ENCODE results near the gene KDELR1. TPM values are rescaled to one million over a fixed set of nuclear protein-coding genes. Genes with fewer than 3 reads are reported as not detected.
A peak's percentile ranks its signal among the peaks of the same experiment; 100 is the strongest.

Gene KDELR1
- total and polyA plus RNA-seq, 2 of the 13 experiments (the other 11 are each of a cell fraction or from before 2014, with no cell fraction given), result 134 to 185 TPM

- TF ChIP-seq MBD4 (IDR thresholded peaks at IDR 0.05; ENCODE audit: borderline replicate concordance, low read length), result no peak
- peak; percentile 73 for TF ChIP-seq ZFX (CRISPR knock-in tag; IDR thresholded peaks at IDR 0.05; ENCODE audit: low read depth)
- 0 out of 2 replicates have a peak, but pooled peaks have one; percentile 17 for TF ChIP-seq CBFB (CRISPR knock-in tag; IDR thresholded peaks at IDR 0.05)
- TF ChIP-seq STAG1 (CRISPR knock-in tag; IDR thresholded peaks at IDR 0.05), result peak; percentile 1; the same call in 1 of the 2 replicates
- no peak for TF ChIP-seq SOX6 (IDR thresholded peaks at IDR 0.05)
- 0 out of 2 replicates have a peak, but pooled peaks have one; percentile 23 for TF ChIP-seq SOX6 (CRISPR knock-in tag; IDR thresholded peaks at IDR 0.05)
- no peak for TF ChIP-seq PRDM4 (CRISPR knock-in tag; IDR thresholded peaks at IDR 0.05; ENCODE audit: borderline replicate concordance)
- TF ChIP-seq RELA (CRISPR knock-in tag; IDR thresholded peaks at IDR 0.05), result no peak
- TF ChIP-seq ZBTB26 (CRISPR knock-in tag; IDR thresholded peaks at IDR 0.05; ENCODE audit: borderline replicate concordance), result no peak
- peak; percentile 31 to 52; a peak in 2 of 4 replicates for TF ChIP-seq POLR2A (IDR thresholded peaks at IDR 0.05; ENCODE audit: insufficient read depth in 1 of 2, low read depth in 2 of 2, low read length in 2 of 2)
- no peak for TF ChIP-seq ZEB1 (IDR thresholded peaks at IDR 0.05; ENCODE audit: insufficient replicate concordance, low read depth)
- TF ChIP-seq ZNF781 (CRISPR knock-in tag; IDR thresholded peaks at IDR 0.05; ENCODE audit: borderline replicate concordance, not compliant biosample characterization), result no peak
- TF ChIP-seq ZNF782 (CRISPR knock-in tag; IDR thresholded peaks at IDR 0.05; ENCODE audit: borderline replicate concordance), result no peak
- no peak for TF ChIP-seq MTF2 (CRISPR knock-in tag; IDR thresholded peaks at IDR 0.05; ENCODE audit: borderline replicate concordance)
- TF ChIP-seq TRIM22 (IDR thresholded peaks at IDR 0.05), result no peak
- no peak for TF ChIP-seq MZF1 (CRISPR knock-in tag; IDR thresholded peaks at IDR 0.05; ENCODE audit: borderline replicate concordance)
- TF ChIP-seq ZNF674 (CRISPR knock-in tag; IDR thresholded peaks at IDR 0.05; ENCODE audit: low read depth), result no peak
- TF ChIP-seq PAWR (CRISPR knock-in tag; IDR thresholded peaks at IDR 0.05; ENCODE audit: borderline replicate concordance), result no peak
- 0 out of 2 replicates have a peak, but pooled peaks have one; percentile 42 for TF ChIP-seq ZIK1 (CRISPR knock-in tag; IDR thresholded peaks at IDR 0.05; ENCODE audit: borderline replicate concordance, low read depth)
- TF ChIP-seq MAFF (IDR thresholded peaks at IDR 0.05; ENCODE audit: low read depth, low read length), result no peak
- TF ChIP-seq KLF15 (CRISPR knock-in tag; IDR thresholded peaks at IDR 0.05; ENCODE audit: borderline replicate concordance), result no peak
- no peak for TF ChIP-seq IRF9 (CRISPR knock-in tag; IDR thresholded peaks at IDR 0.05; ENCODE audit: borderline replicate concordance)
- TF ChIP-seq ZNF124 (CRISPR knock-in tag; IDR thresholded peaks at IDR 0.05), result no peak
These were observed 8.8 kb upstream of the KDELR1 start (continued) for GRCh38 chr19:48400018-48400742.

All from HepG2 (cell line).